ENCODE data around the gene CHMP1B.

Gene CHMP1B

GRCh38 chr18:11851146-11851805 is at the start of gene CHMP1B:
Gene CHMP1B, plus strand, starts transcription at chr18:11851413. Its CDS starts 99 bp downstream, at chr18:11851512.
- peak; percentile 97 for DNase-seq (ENCODE audit: low read depth)

- no peak for DNase-seq (ENCODE audit: low read depth)
These were observed 49.6 kb upstream of the CHMP1B start for GRCh38 chr18:11801573-11801972.

- no peak for DNase-seq (ENCODE audit: low read depth)
These were observed 49.1 kb upstream of the CHMP1B start for GRCh38 chr18:11802158-11802557.

- no peak for DNase-seq (ENCODE audit: low read depth)
These were observed 48.6 kb upstream of the CHMP1B start for GRCh38 chr18:11802586-11802985.

GRCh38 chr18:11807233-11807632 is 44.0 kb upstream of the CHMP1B start:
- no peak for DNase-seq (ENCODE audit: low read depth)

GRCh38 chr18:11808001-11808855 is 43.0 kb upstream of the CHMP1B start:
- no peak for DNase-seq (ENCODE audit: low read depth)

- no peak for DNase-seq (ENCODE audit: low read depth)
These were observed 41.3 kb upstream of the CHMP1B start for GRCh38 chr18:11809895-11810294.

GRCh38 chr18:11810379-11810778 is 40.8 kb upstream of the CHMP1B start:
- no peak for DNase-seq (ENCODE audit: low read depth)

GRCh38 chr18:11811009-11811408 is 40.2 kb upstream of the CHMP1B start:
- no peak for DNase-seq (ENCODE audit: low read depth)

- DNase-seq (ENCODE audit: low read depth), result no peak
These were observed 34.0 kb upstream of the CHMP1B start for GRCh38 chr18:11817229-11817628.

GRCh38 chr18:11818486-11819203 is 32.6 kb upstream of the CHMP1B start:
- no peak for DNase-seq (ENCODE audit: low read depth)

- no peak for DNase-seq (ENCODE audit: low read depth)
These were observed 31.3 kb upstream of the CHMP1B start for GRCh38 chr18:11819938-11820337.

GRCh38 chr18:11820697-11821096 is 30.5 kb upstream of the CHMP1B start:
- DNase-seq (ENCODE audit: low read depth), result no peak

- DNase-seq (ENCODE audit: low read depth), result no peak
These were observed 30.0 kb upstream of the CHMP1B start for GRCh38 chr18:11821208-11821607.

- no peak for DNase-seq (ENCODE audit: low read depth)
These were observed 29.5 kb upstream of the CHMP1B start for GRCh38 chr18:11821643-11822237.

- no peak for DNase-seq (ENCODE audit: low read depth)
These were observed 27.7 kb upstream of the CHMP1B start for GRCh38 chr18:11823545-11823944.

GRCh38 chr18:11826836-11827235 is 24.4 kb upstream of the CHMP1B start:
- DNase-seq (ENCODE audit: low read depth), result no peak

- no peak for DNase-seq (ENCODE audit: low read depth)
These were observed 22.3 kb upstream of the CHMP1B start for GRCh38 chr18:11828786-11829432.

GRCh38 chr18:11830585-11830984 is 20.6 kb upstream of the CHMP1B start:
- no peak for DNase-seq (ENCODE audit: low read depth)

GRCh38 chr18:11831921-11832320 is 19.3 kb upstream of the CHMP1B start:
- no peak for DNase-seq (ENCODE audit: low read depth)

- no peak for DNase-seq (ENCODE audit: low read depth)
These were observed 16.4 kb upstream of the CHMP1B start for GRCh38 chr18:11834772-11835171.

- DNase-seq (ENCODE audit: low read depth), result no peak
These were observed 11.7 kb upstream of the CHMP1B start for GRCh38 chr18:11839556-11839955.
